HEK293 (cell line): ENCODE results near the gene SULF2.

Source experiments
- CTCF ChIA-PET: fragments of 350-600 bp; formaldehyde crosslinking; extraction: SDS; loops from one replicate; lab custom pipeline; 2021; ENCODE audit warnings: antibody characterized with exemption; lab: Yijun Ruan, JAX
- POLR2A ChIA-PET: fragments of 300-600 bp; formaldehyde crosslinking; extraction: SDS; loops from one replicate; lab custom pipeline; 2020; ENCODE audit warnings: antibody characterized with exemption, inconsistent platforms; lab: Yijun Ruan, JAX
- H3K27ac ChIP-seq: fragments of 200-500 bp; sonication (Bioruptor generic); 2 replicates; pipeline ENCODE4 v1.5.1; 2014; ENCODE audit warnings: low read depth, low read length, control low read depth, inconsistent platforms; ENCODE audit errors: extremely low read depth
- H3K36me3 ChIP-seq, 2 experiments: fragments of 200-500 bp in 1 of 2; sonication (Bioruptor generic) in 1 of 2; 1 replicate in 1 of 2; 2 replicates in 1 of 2; pipeline ENCODE4 v1.5.1; 2014 to 2017; ENCODE audit warnings: inconsistent platforms in 2 of 2, low read length in 2 of 2; ENCODE audit not compliant: control insufficient read depth in 2 of 2, insufficient read depth in 1 of 2
- H3K4me1 ChIP-seq: fragments of 200-500 bp; sonication (Bioruptor generic); 2 replicates; pipeline ENCODE4 v1.5.1; 2014; ENCODE audit warnings: mild to moderate bottlenecking, low read length, inconsistent platforms; ENCODE audit not compliant: control insufficient read depth, insufficient read depth
- H3K4me3 ChIP-seq: 2 replicates; pipeline ENCODE4 v1.5.1; 2011; ENCODE audit warnings: low read depth, mild to moderate bottlenecking, control low read depth, low read length, moderate library complexity
- H3K9me3 ChIP-seq: fragments of 200-500 bp; sonication (Bioruptor generic); 2 replicates; pipeline ENCODE4 v1.5.1; 2014; ENCODE audit warnings: low read depth, low read length, inconsistent platforms; ENCODE audit not compliant: control insufficient read depth, insufficient read depth
- AEBP2 ChIP-seq: fragments of 450-650 bp; formaldehyde crosslinking; IDR thresholded peaks from 2 replicates; pipeline ENCODE4 v1.5.1; 2016; ENCODE audit warnings: missing biosample characterization, missing genetic modification characterization, borderline replicate concordance
- EGR2 ChIP-seq: fragments of 450-650 bp; formaldehyde crosslinking; IDR thresholded peaks from 2 replicates; pipeline ENCODE4 v1.5.1; 2016; ENCODE audit warnings: low read depth, missing biosample characterization, missing genetic modification characterization
- OSR2 ChIP-seq: fragments of 450-650 bp; formaldehyde crosslinking; IDR thresholded peaks from 2 replicates; pipeline ENCODE4 v1.5.1; 2016; ENCODE audit warnings: missing biosample characterization, missing genetic modification characterization
- SETDB1 ChIP-seq: IDR thresholded peaks from one replicate; pipeline ENCODE4 v1.6.1; 2017; ENCODE audit warnings: mild to moderate bottlenecking, low read length, moderate library complexity, mixed read lengths; ENCODE audit not compliant: insufficient read length
- ZBTB20 ChIP-seq: fragments of 450-650 bp; formaldehyde crosslinking; IDR thresholded peaks from 2 replicates; pipeline ENCODE4 v1.5.1; 2016; ENCODE audit warnings: missing biosample characterization, missing genetic modification characterization
- ZBTB8A ChIP-seq: fragments of 450-650 bp; formaldehyde crosslinking; IDR thresholded peaks from 2 replicates; pipeline ENCODE4 v1.5.1; 2016; ENCODE audit warnings: missing biosample characterization, missing genetic modification characterization
- ZFHX2 ChIP-seq: fragments of 450-650 bp; formaldehyde crosslinking; conservative IDR thresholded peaks from 2 replicates; pipeline ENCODE4 v1.5.1; 2016; ENCODE audit warnings: missing biosample characterization, missing genetic modification characterization
- ZIC2 ChIP-seq: fragments of 450-650 bp; formaldehyde crosslinking; IDR thresholded peaks from 2 replicates; pipeline ENCODE4 v1.5.1; 2016; ENCODE audit warnings: missing biosample characterization, missing genetic modification characterization
- ZNF211 ChIP-seq: fragments of 450-650 bp; formaldehyde crosslinking; IDR thresholded peaks from 2 replicates; pipeline ENCODE4 v1.5.1; 2016; ENCODE audit warnings: low read depth, missing biosample characterization, missing genetic modification characterization
- ZNF335 ChIP-seq: fragments of 450-650 bp; formaldehyde crosslinking; conservative IDR thresholded peaks from 2 replicates; pipeline ENCODE4 v1.5.1; 2016; ENCODE audit warnings: missing biosample characterization, missing genetic modification characterization
- ZNF366 ChIP-seq: fragments of 450-650 bp; formaldehyde crosslinking; conservative IDR thresholded peaks from 2 replicates; pipeline ENCODE4 v1.5.1; 2016; ENCODE audit warnings: missing biosample characterization, missing genetic modification characterization
- ZNF560 ChIP-seq: fragments of 450-650 bp; formaldehyde crosslinking; IDR thresholded peaks from 2 replicates; pipeline ENCODE4 v1.5.1; 2017; ENCODE audit warnings: missing biosample characterization, missing genetic modification characterization, borderline replicate concordance
- ZNF623 ChIP-seq: fragments of 450-650 bp; formaldehyde crosslinking; IDR thresholded peaks from 2 replicates; pipeline ENCODE4 v1.5.1; 2016; ENCODE audit warnings: missing biosample characterization, missing genetic modification characterization
- ZNF639 ChIP-seq: fragments of 450-650 bp; formaldehyde crosslinking; IDR thresholded peaks from 2 replicates; pipeline ENCODE4 v1.5.1; 2016; ENCODE audit warnings: missing biosample characterization, missing genetic modification characterization
- ZNF76 ChIP-seq: fragments of 450-650 bp; formaldehyde crosslinking; IDR thresholded peaks from 2 replicates; pipeline ENCODE4; 2016; ENCODE audit warnings: low read depth, missing biosample characterization, missing genetic modification characterization, borderline replicate concordance
- ZSCAN18 ChIP-seq: fragments of 450-650 bp; formaldehyde crosslinking; IDR thresholded peaks from 2 replicates; pipeline ENCODE4 v1.5.1; 2016; ENCODE audit warnings: missing biosample characterization, missing genetic modification characterization

Gene SULF2

GRCh38 chr20:47773371-47773786 lies 11.9 kb downstream of the SULF2 start:
- TF ChIP-seq ZNF560 (tag by site-specific recombination) (no peak), ZNF623 (tag by site-specific recombination) (peak; percentile 80)
- peaks cover 0 to 8% of the 10 kb centered on the region in 2 experiments; a peak in 1 of 3 replicates for H3K36me3 ChIP-seq
- CTCF ChIA-PET, result no interaction called here
- no peak overlapping the region for H3K27ac ChIP-seq
- H3K4me3 ChIP-seq, result no peak overlapping the region
- H3K4me1 ChIP-seq, result no peaks in the 10 kb centered on the region
- POLR2A ChIA-PET, result no interaction called here
- no peaks in the 10 kb centered on the region for H3K9me3 ChIP-seq

DNA sequence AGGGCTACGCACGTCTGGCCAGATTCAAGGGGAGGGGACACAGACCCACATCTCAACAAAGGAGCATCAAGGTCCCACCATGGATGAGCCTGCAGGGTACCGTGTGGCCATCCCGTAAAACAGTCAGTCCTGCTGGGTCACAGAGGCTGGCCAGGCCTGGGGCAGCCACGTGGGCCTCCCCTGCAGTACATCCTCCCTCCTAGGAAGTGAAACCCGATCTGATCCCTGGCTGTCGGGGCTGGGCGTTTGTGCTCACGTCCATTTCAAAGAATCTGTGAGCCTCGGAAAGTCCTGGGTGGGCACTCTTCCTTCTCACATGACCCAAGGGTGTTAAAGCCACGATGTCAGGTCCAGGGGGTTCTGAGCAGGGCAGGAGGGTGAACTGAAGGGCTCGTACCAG lies 14.3 kb downstream of the SULF2 start:
- ChIA-PET POLR2A (no interaction called here), CTCF (no interaction called here)
- Histone ChIP-seq H3K36me3 (peaks cover 0 to 8% of the 10 kb centered on the region in 2 experiments; a peak in 1 of 3 replicates), H3K4me1 (peaks cover 2% of the 10 kb centered on the region; the same call in 1 of the 2 replicates), H3K4me3 (no peak overlapping the region), H3K27ac (no peak overlapping the region), H3K9me3 (no peaks in the 10 kb centered on the region)
- TF ChIP-seq ZIC2 (tag by site-specific recombination) (peak; percentile 38; the same call in 1 of the 2 replicates), AEBP2 (tag by site-specific recombination) (no peak), OSR2 (tag by site-specific recombination) (no peak)

DNA sequence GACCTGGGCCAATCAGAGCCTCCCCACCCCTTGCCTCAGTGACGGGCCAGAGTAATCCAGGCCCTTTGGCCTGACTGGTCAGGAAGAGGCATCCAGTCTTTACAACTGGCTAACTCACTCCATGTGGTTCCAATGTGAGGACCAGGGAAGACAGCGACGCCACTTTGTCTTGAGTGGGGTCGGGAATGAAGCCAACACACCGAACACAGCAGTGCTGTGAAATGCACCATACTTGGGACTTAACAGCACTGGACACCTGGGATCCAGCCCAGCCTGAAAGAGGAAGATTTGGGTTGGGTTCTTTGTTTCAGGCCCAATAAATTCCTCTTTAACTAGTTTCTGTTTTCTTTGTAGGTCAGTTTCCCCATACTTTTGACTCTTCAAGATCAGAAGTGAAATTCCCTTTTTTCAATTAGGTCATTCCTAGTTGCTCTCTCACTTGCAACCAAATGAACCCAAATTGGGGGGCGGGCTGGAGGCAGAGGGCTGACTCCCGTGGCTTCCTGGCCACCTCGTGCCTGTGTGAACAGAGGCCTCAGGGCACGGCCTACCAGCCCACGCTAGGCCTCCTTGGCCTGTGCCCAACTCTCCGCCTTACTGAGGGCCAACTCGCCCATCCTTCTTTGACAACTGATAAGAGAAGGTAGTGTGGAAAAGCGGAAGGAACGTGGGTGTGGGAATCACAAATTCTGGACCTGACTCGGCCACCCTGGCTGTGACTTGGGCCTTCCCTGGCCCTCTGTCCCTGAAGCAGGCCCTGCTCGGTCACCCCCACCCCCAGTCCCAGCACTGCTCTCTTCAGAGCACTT lies 17.1 kb downstream of the SULF2 start:
- Histone ChIP-seq H3K4me1 (peaks cover 2% of the 10 kb centered on the region; the same call in 1 of the 2 replicates), H3K4me3 (no peak overlapping the region), H3K36me3 (peaks cover 0 to 13% of the 10 kb centered on the region in 2 experiments; a peak in 1 of 3 replicates), H3K9me3 (no peaks in the 10 kb centered on the region), H3K27ac (no peak overlapping the region)
- ChIA-PET POLR2A (no interaction called here), CTCF (interaction anchor here (1.6 kb wide), 1 partner anchor 853 kb away, joined by 5 read pairs; no protein-coding TSS in a partner anchor)
- TF ChIP-seq ZBTB8A (tag by site-specific recombination) (peak; percentile 36; the same call in 1 of the 2 replicates), ZNF335 (tag by site-specific recombination) (peak; percentile 49), SETDB1 (no peak), ZSCAN18 (tag by site-specific recombination) (no peak), ZNF211 (tag by site-specific recombination) (no peak), ZBTB20 (no peak), ZFHX2 (tag by site-specific recombination) (peak; percentile 94), ZNF639 (no peak), EGR2 (tag by site-specific recombination) (peak; percentile 95), ZNF76 (no peak), ZNF366 (tag by site-specific recombination) (no peak)
